Fibroblast of lung (primary cell): ENCODE data around the gene LRMDA.

Source experiments
- EZH2 ChIP-seq: IDR thresholded peaks from 2 replicates; pipeline ENCODE4 v1.5.1; 2012; ENCODE audit warnings: low read length, control low read depth, mild to moderate bottlenecking; ENCODE audit errors: missing control alignments
- TF ChIP-seq, protein P1 (sequence below), 2 donors: IDR thresholded peaks in 1 of 2; conservative IDR thresholded peaks in 1 of 2; 1 replicate in 1 of 2; 2 replicates in 1 of 2; pipeline ENCODE4 v1.5.1; 2011 to 2012; ENCODE audit warnings: low read length in 2 of 2, control low read depth in 1 of 2, inconsistent platforms in 1 of 2, low read depth in 1 of 2, mild to moderate bottlenecking in 1 of 2

DNA sequence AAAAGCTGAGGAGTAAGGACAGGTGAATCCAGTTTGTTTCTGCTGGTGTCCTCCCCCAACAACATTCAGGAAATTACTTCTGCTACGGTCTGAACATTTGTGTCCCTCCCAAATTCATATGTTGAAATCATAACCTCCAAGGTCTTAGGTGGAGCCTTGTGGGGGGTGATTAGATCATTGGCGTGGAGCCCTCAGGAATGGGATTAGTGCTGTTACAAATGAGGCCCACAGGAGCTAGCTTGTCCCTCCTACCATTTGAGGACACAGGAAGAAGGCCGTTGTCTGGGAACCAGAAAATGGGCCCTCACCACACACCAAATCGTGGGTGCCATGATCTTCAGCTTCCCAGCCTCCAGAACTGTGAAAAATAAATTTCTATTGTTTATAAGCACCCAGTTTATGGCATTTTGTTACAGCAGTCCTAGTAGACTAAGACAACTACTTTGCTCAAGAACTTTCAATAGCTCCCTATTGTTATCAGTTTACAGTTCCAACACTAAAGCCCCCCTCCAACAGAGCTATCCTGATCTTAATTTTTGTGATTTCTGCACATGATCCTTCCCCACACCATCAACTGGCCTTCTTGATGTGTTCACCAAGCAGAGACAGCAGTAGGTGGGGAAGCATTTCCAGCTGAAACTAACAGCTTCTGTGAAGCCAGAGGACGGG, 2.1 kb upstream of the LRMDA start:
- TF ChIP-seq, protein P1, sequence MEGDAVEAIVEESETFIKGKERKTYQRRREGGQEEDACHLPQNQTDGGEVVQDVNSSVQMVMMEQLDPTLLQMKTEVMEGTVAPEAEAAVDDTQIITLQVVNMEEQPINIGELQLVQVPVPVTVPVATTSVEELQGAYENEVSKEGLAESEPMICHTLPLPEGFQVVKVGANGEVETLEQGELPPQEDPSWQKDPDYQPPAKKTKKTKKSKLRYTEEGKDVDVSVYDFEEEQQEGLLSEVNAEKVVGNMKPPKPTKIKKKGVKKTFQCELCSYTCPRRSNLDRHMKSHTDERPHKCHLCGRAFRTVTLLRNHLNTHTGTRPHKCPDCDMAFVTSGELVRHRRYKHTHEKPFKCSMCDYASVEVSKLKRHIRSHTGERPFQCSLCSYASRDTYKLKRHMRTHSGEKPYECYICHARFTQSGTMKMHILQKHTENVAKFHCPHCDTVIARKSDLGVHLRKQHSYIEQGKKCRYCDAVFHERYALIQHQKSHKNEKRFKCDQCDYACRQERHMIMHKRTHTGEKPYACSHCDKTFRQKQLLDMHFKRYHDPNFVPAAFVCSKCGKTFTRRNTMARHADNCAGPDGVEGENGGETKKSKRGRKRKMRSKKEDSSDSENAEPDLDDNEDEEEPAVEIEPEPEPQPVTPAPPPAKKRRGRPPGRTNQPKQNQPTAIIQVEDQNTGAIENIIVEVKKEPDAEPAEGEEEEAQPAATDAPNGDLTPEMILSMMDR (conservative IDR thresholded peaks at IDR 0.05 in 1 of 2, IDR thresholded peaks at IDR 0.05 in 1 of 2; ENCODE audit: low read depth in 1 of 2, low read length in 2 of 2) = no peak
- TF ChIP-seq EZH2 = no peak
